H1 (cell line): ENCODE results near the gene CORO1C.

Source experiments
- CTCF ChIP-seq, 3 experiments: IDR thresholded peaks; 1 replicate in 2 of 3; 2 replicates in 1 of 3; pipeline versions ENCODE4 v1.5.1 to v1.6.1; 2011; ENCODE audit warnings: low read length in 3 of 3, mild to moderate bottlenecking in 3 of 3, inconsistent platforms in 2 of 3, low read depth in 1 of 3, moderate library complexity in 1 of 3; ENCODE audit not compliant: insufficient read depth in 1 of 3; ENCODE audit errors: control extremely low read depth in 1 of 3
- POLR2A ChIP-seq, 2 experiments: IDR thresholded peaks; 1 replicate in 1 of 2; 2 replicates in 1 of 2; pipeline ENCODE4 v1.6.1; 2011; ENCODE audit warnings: low read depth in 2 of 2, low read length in 2 of 2, mild to moderate bottlenecking in 2 of 2; ENCODE audit errors: control extremely low read depth in 1 of 2
- RFX5 ChIP-seq: IDR thresholded peaks from 2 replicates; pipeline ENCODE4 v1.6.1; 2011; ENCODE audit warnings: low read depth, low read length, improper control_type of control experiment, borderline replicate concordance

GRCh38 chr12:108678104-108678730 lies 53.1 kb downstream of the CORO1C start:
- TF ChIP-seq POLR2A (IDR thresholded peaks at IDR 0.05; ENCODE audit: control extremely low read depth in 1 of 2, low read depth in 2 of 2, low read length in 2 of 2) = no peak
- no peak for TF ChIP-seq CTCF (IDR thresholded peaks at IDR 0.05; ENCODE audit: control extremely low read depth in 1 of 3, insufficient read depth in 1 of 3, low read depth in 1 of 3, low read length in 3 of 3)
- TF ChIP-seq RFX5 = no peak
